T-helper 1 cell treated with Interleukin-12 subunit alpha and Interleukin-12 subunit beta and Interleukin-4 antibody, amounts not matched to agents 30 μg/mL and 1 μg/mL, for 36 hours (primary cell): ENCODE data around the gene KIF1B.

Experiments used
- H3K27ac Mint-ChIP-seq: one replicate; pipeline ENCODE4 v1.8.0; 2021; ENCODE audit warnings: mild to moderate bottlenecking, mixed read lengths
- H3K27me3 Mint-ChIP-seq: one replicate; pipeline ENCODE4 v1.8.0; 2021; ENCODE audit warnings: low read depth, mixed read lengths
- H3K36me3 Mint-ChIP-seq: one replicate; pipeline ENCODE4 v1.8.0; 2021; ENCODE audit warnings: low read depth, mixed read lengths
- H3K4me1 Mint-ChIP-seq: one replicate; pipeline ENCODE4 v1.8.0; 2021; ENCODE audit warnings: low read depth, mixed read lengths
- H3K4me3 Mint-ChIP-seq: one replicate; pipeline ENCODE4 v1.8.0; 2021; ENCODE audit warnings: mild to moderate bottlenecking, moderate library complexity, mixed read lengths
- H3K9me3 Mint-ChIP-seq: one replicate; pipeline ENCODE4 v1.8.0; 2021; ENCODE audit warnings: mixed read lengths

Gene KIF1B

GRCh38 chr1:10379101-10379620 is 168.8 kb downstream of the KIF1B start:
- H3K9me3 Mint-ChIP-seq, result no peaks in the 10 kb centered on the region
- H3K36me3 Mint-ChIP-seq, result peaks cover 8% of the 10 kb centered on the region
- no peaks in the 10 kb centered on the region for H3K27me3 Mint-ChIP-seq
- no peaks in the 10 kb centered on the region for H3K4me1 Mint-ChIP-seq
- H3K4me3 Mint-ChIP-seq, result no peak overlapping the region
- H3K27ac Mint-ChIP-seq, result no peak overlapping the region

GRCh38 chr1:10379676-10380075 is 169.3 kb downstream of the KIF1B start:
- H3K4me1 Mint-ChIP-seq, result no peaks in the 10 kb centered on the region
- H3K36me3 Mint-ChIP-seq, result peaks cover 8% of the 10 kb centered on the region
- no peak overlapping the region for H3K4me3 Mint-ChIP-seq
- H3K9me3 Mint-ChIP-seq, result no peaks in the 10 kb centered on the region
- no peak overlapping the region for H3K27ac Mint-ChIP-seq
- no peaks in the 10 kb centered on the region for H3K27me3 Mint-ChIP-seq

GRCh38 chr1:10380594-10381275 is 170.4 kb downstream of the KIF1B start:
- Mint-ChIP-seq H3K9me3 (no peaks in the 10 kb centered on the region), H3K27me3 (no peaks in the 10 kb centered on the region), H3K4me3 (no peak overlapping the region), H3K36me3 (peaks cover 8% of the 10 kb centered on the region), H3K4me1 (no peaks in the 10 kb centered on the region), H3K27ac (no peak overlapping the region)

- Mint-ChIP-seq H3K9me3 (no peaks in the 10 kb centered on the region), H3K4me1 (peaks cover 4% of the 10 kb centered on the region), H3K36me3 (peaks cover 2% of the 10 kb centered on the region), H3K27ac (no peak overlapping the region), H3K27me3 (no peaks in the 10 kb centered on the region), H3K4me3 (no peak overlapping the region)
Measured at GRCh38 chr1:10383630-10384029, 173.3 kb downstream of the KIF1B start.

- Mint-ChIP-seq H3K27me3 (no peaks in the 10 kb centered on the region), H3K9me3 (no peaks in the 10 kb centered on the region), H3K4me3 (no peak overlapping the region), H3K36me3 (no peaks in the 10 kb centered on the region), H3K4me1 (peaks cover 4% of the 10 kb centered on the region), H3K27ac (peak overlapping the region; percentile 43)
Measured at GRCh38 chr1:10384219-10384618, 173.8 kb downstream of the KIF1B start.

GRCh38 chr1:10386761-10387676 is 176.6 kb downstream of the KIF1B start:
- Mint-ChIP-seq H3K4me3 (no peak overlapping the region), H3K27ac (no peak overlapping the region), H3K4me1 (peaks cover 4% of the 10 kb centered on the region), H3K9me3 (no peaks in the 10 kb centered on the region), H3K36me3 (no peaks in the 10 kb centered on the region), H3K27me3 (no peaks in the 10 kb centered on the region)

- H3K4me3 Mint-ChIP-seq, result no peak overlapping the region
- no peak overlapping the region for H3K27ac Mint-ChIP-seq
Measured at GRCh38 chr1:10387677-10388386, 177.5 kb downstream of the KIF1B start.

GRCh38 chr1:10388387-10388715 is 178.0 kb downstream of the KIF1B start:
- H3K27me3 Mint-ChIP-seq, result no peaks in the 10 kb centered on the region
- no peak overlapping the region for H3K27ac Mint-ChIP-seq
- no peaks in the 10 kb centered on the region for H3K36me3 Mint-ChIP-seq
- H3K4me1 Mint-ChIP-seq, result peaks cover 4% of the 10 kb centered on the region
- no peak overlapping the region for H3K4me3 Mint-ChIP-seq
- no peaks in the 10 kb centered on the region for H3K9me3 Mint-ChIP-seq

More at GRCh38 chr1:10387677-10388386, 177.5 kb downstream of the KIF1B start:
- Mint-ChIP-seq H3K27me3 (no peaks in the 10 kb centered on the region), H3K36me3 (no peaks in the 10 kb centered on the region), H3K9me3 (no peaks in the 10 kb centered on the region), H3K4me1 (peaks cover 4% of the 10 kb centered on the region)

- Mint-ChIP-seq H3K36me3 (no peaks in the 10 kb centered on the region), H3K4me1 (peaks cover 4% of the 10 kb centered on the region), H3K9me3 (no peaks in the 10 kb centered on the region), H3K4me3 (no peak overlapping the region), H3K27me3 (no peaks in the 10 kb centered on the region), H3K27ac (no peak overlapping the region)
Measured at GRCh38 chr1:10389271-10389973, 179.1 kb downstream of the KIF1B start.

GRCh38 chr1:10396870-10397269 is 186.5 kb downstream of the KIF1B start:
- no peaks in the 10 kb centered on the region for H3K9me3 Mint-ChIP-seq
- peak overlapping the region; percentile 41 for H3K4me3 Mint-ChIP-seq

GRCh38 chr1:10398278-10398733 is 187.9 kb downstream of the KIF1B start:
- Mint-ChIP-seq H3K27ac (peak overlapping the region; percentile 80), H3K9me3 (no peaks in the 10 kb centered on the region), H3K27me3 (no peaks in the 10 kb centered on the region), H3K36me3 (peaks cover 6% of the 10 kb centered on the region), H3K4me3 (peak overlapping the region; percentile 90), H3K4me1 (peaks cover 23% of the 10 kb centered on the region)

More at GRCh38 chr1:10396870-10397269, 186.5 kb downstream of the KIF1B start:
- no peak overlapping the region for H3K27ac Mint-ChIP-seq
- no peaks in the 10 kb centered on the region for H3K27me3 Mint-ChIP-seq
- H3K36me3 Mint-ChIP-seq, result peaks cover 6% of the 10 kb centered on the region
- H3K4me1 Mint-ChIP-seq, result peaks cover 23% of the 10 kb centered on the region

GRCh38 chr1:10398734-10399443 is 188.5 kb downstream of the KIF1B start, which contains the start of gene PGD:
PGD (plus strand) TSS chr1:10399064; CDS start chr1:10399118, 54 bp downstream.
- Mint-ChIP-seq H3K4me3 (peak within 1 kb of the TSS; percentile 90), H3K4me1 (peaks cover 23% of the 10 kb centered on the region), H3K9me3 (no peaks in the 10 kb centered on the region), H3K27ac (peak within 1 kb of the TSS; percentile 80), H3K27me3 (no peaks in the 10 kb centered on the region), H3K36me3 (peaks cover 11% of the 10 kb centered on the region)

- H3K27ac Mint-ChIP-seq, result peak overlapping the region; percentile 55
- peak overlapping the region; percentile 86 for H3K4me3 Mint-ChIP-seq
- peaks cover 23% of the 10 kb centered on the region for H3K4me1 Mint-ChIP-seq
- H3K27me3 Mint-ChIP-seq, result no peaks in the 10 kb centered on the region
- H3K9me3 Mint-ChIP-seq, result no peaks in the 10 kb centered on the region
- H3K36me3 Mint-ChIP-seq, result peaks cover 17% of the 10 kb centered on the region
Measured at GRCh38 chr1:10399444-10399941, 189.1 kb downstream of the KIF1B start.
